A549 (cell line): ENCODE measurements around the gene AFF1. TPM values are rescaled to one million over a fixed set of nuclear protein-coding genes. Genes with fewer than 3 reads are reported as not detected.

Experiments used
- ATAC-seq, 2 experiments: fragments of 200-7000 bp in 1 of 2; fragments of >200 bp in 1 of 2; cut with Nextera tagmentation in 1 of 2; cut with Tn5 transposase in 1 of 2; 3 replicates each; pipeline versions ENCODE4 v1.8.0 to v1.9.1; 2018 to 2020; ENCODE audit warnings: mild to moderate bottlenecking in 1 of 2, moderate library complexity in 1 of 2
- CTCF ChIA-PET: fragments of 300-600 bp; sonication (Branson Sonifier 250); formaldehyde crosslinking; extraction: SDS; loops from one replicate; lab custom pipeline; 2021; ENCODE audit warnings: antibody characterized with exemption, inconsistent platforms; lab: Yijun Ruan, JAX
- POLR2A ChIA-PET: fragments of 350-600 bp; formaldehyde crosslinking; extraction: SDS; loops from one replicate; lab custom pipeline; 2021; ENCODE audit warnings: antibody characterized with exemption, inconsistent platforms; lab: Yijun Ruan, JAX
- DNase-seq, 2 experiments: peaks; one replicate each; pipeline versions ENCODE4 v3.0.0 to v3.0.0-alpha.2; 2011 to 2016; ENCODE audit warnings: low read depth in 1 of 2, low spot score in 1 of 2
- FAIRE-seq: peaks from 2 replicates; lab custom pipeline; 2011; peaks lifted over from hg19 to GRCh38; lab: Jason Lieb, UNC
- H3K27ac ChIP-seq, 2 experiments: fragments of >200 bp; sonication (Bioruptor Twin); formaldehyde crosslinking; 3 replicates each; pipeline ENCODE4 v1.5.1; 2016 to 2017
- H3K4me1 ChIP-seq: fragments of >200 bp; sonication (Bioruptor Twin); formaldehyde crosslinking; 3 replicates; pipeline ENCODE4 v1.6.1; 2016
- H3K4me2 ChIP-seq: fragments of >200 bp; sonication (Bioruptor Twin); formaldehyde crosslinking; 3 replicates; pipeline ENCODE4 v1.6.1; 2016
- H3K4me3 ChIP-seq: fragments of >200 bp; sonication (Bioruptor Twin); formaldehyde crosslinking; 3 replicates; pipeline ENCODE4 v1.5.1; 2016
- H3K9me3 ChIP-seq: fragments of >200 bp; sonication (Bioruptor Twin); formaldehyde crosslinking; 3 replicates; pipeline ENCODE4 v1.6.1; 2016
- BHLHE40 ChIP-seq: IDR thresholded peaks from 2 replicates; pipeline ENCODE4 v1.6.1; 2012; ENCODE audit warnings: low read depth, low read length, inconsistent platforms
- CHD2 ChIP-seq: fragments of 150-350 bp; IDR thresholded peaks from 2 replicates; pipeline ENCODE4 v1.6.1; 2014; ENCODE audit warnings: low read length; ENCODE audit not compliant: partially characterized antibody
- FOSB ChIP-seq: fragments of 250-450 bp; sonication (Bioruptor Pico); IDR thresholded peaks from 2 replicates; pipeline ENCODE4 v1.5.0; 2020; ENCODE audit warnings: mild to moderate bottlenecking, moderate library complexity
- GATA3 ChIP-seq: IDR thresholded peaks from 2 replicates; pipeline ENCODE4 v1.6.1; 2012; ENCODE audit warnings: borderline replicate concordance
- KDM1A ChIP-seq: fragments of 200-600 bp; sonication (generic); IDR thresholded peaks from 2 replicates; pipeline ENCODE4 v1.6.1; 2016; ENCODE audit warnings: low read depth, mild to moderate bottlenecking
- NFE2L2 ChIP-seq: fragments of 150-350 bp; conservative IDR thresholded peaks from 2 replicates; pipeline ENCODE4 v1.6.1; 2014; ENCODE audit warnings: low read length
- RAD21 ChIP-seq, 2 experiments: fragments of >200 bp in 1 of 2; sonication (Bioruptor Twin) in 1 of 2; formaldehyde crosslinking in 1 of 2; IDR thresholded peaks in 1 of 2; conservative IDR thresholded peaks in 1 of 2; 2 replicates in 1 of 2; 3 replicates in 1 of 2; pipeline ENCODE4 v1.6.1; 2012 to 2018; ENCODE audit warnings: inconsistent platforms in 1 of 2
- RFX5 ChIP-seq: fragments of 450-650 bp; IDR thresholded peaks from 2 replicates; pipeline ENCODE4 v1.7.1; 2014; ENCODE audit warnings: antibody characterized with exemption, mild to moderate bottlenecking, moderate library complexity
- SMC3 ChIP-seq: fragments of >200 bp; sonication (Bioruptor Twin); formaldehyde crosslinking; IDR thresholded peaks from 3 replicates; pipeline ENCODE4 v1.6.1; 2018; ENCODE audit warnings: inconsistent platforms
- ZFP36 ChIP-seq: fragments of 450-650 bp; IDR thresholded peaks from 2 replicates; pipeline ENCODE4 v1.6.1; 2014; ENCODE audit warnings: borderline replicate concordance; ENCODE audit not compliant: partially characterized antibody
- WGBS: methylation state at CpG from one replicate; pipeline ENCODE4 v1.1.6; 2017; ENCODE audit errors: missing lambda C conversion rate; 5-methylcytosine and 5-hydroxymethylcytosine counted together
- polyA plus RNA-seq, 4 experiments: library from polyadenylated mRNA; depleted of rRNA in 3 of 4; stranded (reverse); fragments of >200 nt; fragmentation: RNase III in 1 of 4; extraction: RNeasy Plus Mini Kit Qiagen cat#74134 plus additional on column Dnase treatment in 1 of 4; gene quantifications; 2 replicates in 3 of 4; 3 replicates in 1 of 4; pipeline ENCODE4 v1.2.3, GENCODE V29; 2011 to 2017
- TF ChIP-seq, protein P1 (sequence below): fragments of 150-350 bp; IDR thresholded peaks from 2 replicates; pipeline ENCODE4 v1.6.1; 2014; ENCODE audit warnings: low read depth, mild to moderate bottlenecking, low read length
- TF ChIP-seq, protein P2 (sequence below): fragments of 200-600 bp; sonication (generic); IDR thresholded peaks from 2 replicates; pipeline ENCODE4 v1.6.1; 2016; ENCODE audit warnings: antibody characterized with exemption, mild to moderate bottlenecking, moderate library complexity
- TF ChIP-seq, protein P3 (sequence below): fragments of >200 bp; sonication (Bioruptor Twin); formaldehyde crosslinking; IDR thresholded peaks from 3 replicates; pipeline ENCODE4 v1.6.1; 2016
- TF ChIP-seq, protein P4 (sequence below): fragments of 250-450 bp; sonication (Bioruptor Pico); IDR thresholded peaks from 2 replicates; pipeline ENCODE4 v1.5.0; 2020; ENCODE audit warnings: low read depth, mild to moderate bottlenecking, moderate library complexity
- TF ChIP-seq, protein P5 (sequence below): IDR thresholded peaks from 2 replicates; pipeline ENCODE4 v1.6.1; 2012
- TF ChIP-seq, protein P6 (sequence below): fragments of 450-650 bp; IDR thresholded peaks from 2 replicates; pipeline ENCODE4 v1.6.1; 2014; ENCODE audit warnings: antibody characterized with exemption
- TF ChIP-seq, protein P7 (sequence below): fragments of >200 bp; sonication (Bioruptor Twin); formaldehyde crosslinking; IDR thresholded peaks from 3 replicates; pipeline ENCODE4 v1.5.1; 2016
- TF ChIP-seq, protein P8 (sequence below): IDR thresholded peaks from 2 replicates; pipeline ENCODE4 v1.6.1; 2012

Gene AFF1
- polyA plus RNA-seq, 2 of the 4 experiments (the other 2 are of a cell fraction) = 13.7 to 15.4 TPM

DNA sequence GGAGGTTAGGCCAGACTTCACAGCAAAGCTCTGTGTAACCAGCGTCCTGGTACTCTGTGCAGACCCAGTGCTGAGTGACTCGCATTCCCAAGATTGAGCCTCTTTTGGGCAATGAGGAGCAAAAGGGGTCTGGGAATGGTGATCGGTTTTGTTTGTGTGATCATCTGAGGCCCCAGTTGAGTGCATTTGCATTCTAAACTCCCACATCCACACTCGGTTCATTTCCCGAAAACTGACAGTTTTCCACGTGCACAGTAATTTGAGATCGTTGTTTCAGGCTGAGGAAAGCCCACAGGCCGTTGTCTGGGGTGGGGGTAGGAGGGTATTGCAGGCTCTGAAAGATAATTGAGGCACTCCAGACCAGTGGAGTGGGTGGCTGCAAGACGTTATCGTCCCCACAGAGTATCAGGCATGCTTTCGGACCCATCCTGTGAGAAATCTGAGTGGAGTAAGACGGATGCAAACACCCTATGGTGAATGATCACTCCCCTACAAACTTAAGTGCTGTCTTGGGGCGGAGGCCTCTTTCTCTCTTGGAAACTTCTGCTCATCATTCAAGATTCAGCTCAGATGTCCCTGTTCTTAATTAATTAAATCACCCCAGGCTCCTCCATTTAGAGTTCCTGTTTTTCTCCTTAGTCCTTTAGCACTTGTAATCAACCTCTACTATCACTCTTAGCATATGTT, 96.1 kb downstream of the AFF1 start:
- Histone ChIP-seq H3K4me2 (no peak overlapping the region), H3K27ac (peak overlapping the region in 1 of 2 experiments; percentile 36; a peak in 1 of 6 replicates), H3K4me3 (no peak overlapping the region), H3K4me1 (peaks cover 64% of the 10 kb centered on the region), H3K9me3 (no peaks in the 10 kb centered on the region)
- 91% methylated on average over 13 of the region's 13 CpGs for WGBS
- ChIA-PET POLR2A (no interaction called here), CTCF (interaction anchor here (1.2 kb wide), 1 partner anchor 13 kb away, joined by 4 read pairs; no protein-coding TSS in a partner anchor)
- FAIRE-seq (no peak), DNase-seq (no peak), ATAC-seq (no peak)
- no peak for TF ChIP-seq SMC3
- TF ChIP-seq, protein P1, sequence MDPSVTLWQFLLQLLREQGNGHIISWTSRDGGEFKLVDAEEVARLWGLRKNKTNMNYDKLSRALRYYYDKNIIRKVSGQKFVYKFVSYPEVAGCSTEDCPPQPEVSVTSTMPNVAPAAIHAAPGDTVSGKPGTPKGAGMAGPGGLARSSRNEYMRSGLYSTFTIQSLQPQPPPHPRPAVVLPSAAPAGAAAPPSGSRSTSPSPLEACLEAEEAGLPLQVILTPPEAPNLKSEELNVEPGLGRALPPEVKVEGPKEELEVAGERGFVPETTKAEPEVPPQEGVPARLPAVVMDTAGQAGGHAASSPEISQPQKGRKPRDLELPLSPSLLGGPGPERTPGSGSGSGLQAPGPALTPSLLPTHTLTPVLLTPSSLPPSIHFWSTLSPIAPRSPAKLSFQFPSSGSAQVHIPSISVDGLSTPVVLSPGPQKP = no peak
- TF ChIP-seq, protein P2, sequence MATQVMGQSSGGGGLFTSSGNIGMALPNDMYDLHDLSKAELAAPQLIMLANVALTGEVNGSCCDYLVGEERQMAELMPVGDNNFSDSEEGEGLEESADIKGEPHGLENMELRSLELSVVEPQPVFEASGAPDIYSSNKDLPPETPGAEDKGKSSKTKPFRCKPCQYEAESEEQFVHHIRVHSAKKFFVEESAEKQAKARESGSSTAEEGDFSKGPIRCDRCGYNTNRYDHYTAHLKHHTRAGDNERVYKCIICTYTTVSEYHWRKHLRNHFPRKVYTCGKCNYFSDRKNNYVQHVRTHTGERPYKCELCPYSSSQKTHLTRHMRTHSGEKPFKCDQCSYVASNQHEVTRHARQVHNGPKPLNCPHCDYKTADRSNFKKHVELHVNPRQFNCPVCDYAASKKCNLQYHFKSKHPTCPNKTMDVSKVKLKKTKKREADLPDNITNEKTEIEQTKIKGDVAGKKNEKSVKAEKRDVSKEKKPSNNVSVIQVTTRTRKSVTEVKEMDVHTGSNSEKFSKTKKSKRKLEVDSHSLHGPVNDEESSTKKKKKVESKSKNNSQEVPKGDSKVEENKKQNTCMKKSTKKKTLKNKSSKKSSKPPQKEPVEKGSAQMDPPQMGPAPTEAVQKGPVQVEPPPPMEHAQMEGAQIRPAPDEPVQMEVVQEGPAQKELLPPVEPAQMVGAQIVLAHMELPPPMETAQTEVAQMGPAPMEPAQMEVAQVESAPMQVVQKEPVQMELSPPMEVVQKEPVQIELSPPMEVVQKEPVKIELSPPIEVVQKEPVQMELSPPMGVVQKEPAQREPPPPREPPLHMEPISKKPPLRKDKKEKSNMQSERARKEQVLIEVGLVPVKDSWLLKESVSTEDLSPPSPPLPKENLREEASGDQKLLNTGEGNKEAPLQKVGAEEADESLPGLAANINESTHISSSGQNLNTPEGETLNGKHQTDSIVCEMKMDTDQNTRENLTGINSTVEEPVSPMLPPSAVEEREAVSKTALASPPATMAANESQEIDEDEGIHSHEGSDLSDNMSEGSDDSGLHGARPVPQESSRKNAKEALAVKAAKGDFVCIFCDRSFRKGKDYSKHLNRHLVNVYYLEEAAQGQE = no peak
- no peak for TF ChIP-seq BHLHE40
- TF ChIP-seq, protein P3, sequence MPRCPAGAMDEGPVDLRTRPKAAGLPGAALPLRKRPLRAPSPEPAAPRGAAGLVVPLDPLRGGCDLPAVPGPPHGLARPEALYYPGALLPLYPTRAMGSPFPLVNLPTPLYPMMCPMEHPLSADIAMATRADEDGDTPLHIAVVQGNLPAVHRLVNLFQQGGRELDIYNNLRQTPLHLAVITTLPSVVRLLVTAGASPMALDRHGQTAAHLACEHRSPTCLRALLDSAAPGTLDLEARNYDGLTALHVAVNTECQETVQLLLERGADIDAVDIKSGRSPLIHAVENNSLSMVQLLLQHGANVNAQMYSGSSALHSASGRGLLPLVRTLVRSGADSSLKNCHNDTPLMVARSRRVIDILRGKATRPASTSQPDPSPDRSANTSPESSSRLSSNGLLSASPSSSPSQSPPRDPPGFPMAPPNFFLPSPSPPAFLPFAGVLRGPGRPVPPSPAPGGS = no peak
- no peak for TF ChIP-seq ZFP36
- TF ChIP-seq, protein P4, sequence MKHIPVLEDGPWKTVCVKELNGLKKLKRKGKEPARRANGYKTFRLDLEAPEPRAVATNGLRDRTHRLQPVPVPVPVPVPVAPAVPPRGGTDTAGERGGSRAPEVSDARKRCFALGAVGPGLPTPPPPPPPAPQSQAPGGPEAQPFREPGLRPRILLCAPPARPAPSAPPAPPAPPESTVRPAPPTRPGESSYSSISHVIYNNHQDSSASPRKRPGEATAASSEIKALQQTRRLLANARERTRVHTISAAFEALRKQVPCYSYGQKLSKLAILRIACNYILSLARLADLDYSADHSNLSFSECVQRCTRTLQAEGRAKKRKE = no peak
- TF ChIP-seq, protein P5, sequence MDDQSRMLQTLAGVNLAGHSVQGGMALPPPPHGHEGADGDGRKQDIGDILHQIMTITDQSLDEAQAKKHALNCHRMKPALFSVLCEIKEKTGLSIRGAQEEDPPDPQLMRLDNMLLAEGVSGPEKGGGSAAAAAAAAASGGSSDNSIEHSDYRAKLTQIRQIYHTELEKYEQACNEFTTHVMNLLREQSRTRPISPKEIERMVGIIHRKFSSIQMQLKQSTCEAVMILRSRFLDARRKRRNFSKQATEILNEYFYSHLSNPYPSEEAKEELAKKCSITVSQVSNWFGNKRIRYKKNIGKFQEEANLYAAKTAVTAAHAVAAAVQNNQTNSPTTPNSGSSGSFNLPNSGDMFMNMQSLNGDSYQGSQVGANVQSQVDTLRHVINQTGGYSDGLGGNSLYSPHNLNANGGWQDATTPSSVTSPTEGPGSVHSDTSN = no peak
- TF ChIP-seq, protein P6, sequence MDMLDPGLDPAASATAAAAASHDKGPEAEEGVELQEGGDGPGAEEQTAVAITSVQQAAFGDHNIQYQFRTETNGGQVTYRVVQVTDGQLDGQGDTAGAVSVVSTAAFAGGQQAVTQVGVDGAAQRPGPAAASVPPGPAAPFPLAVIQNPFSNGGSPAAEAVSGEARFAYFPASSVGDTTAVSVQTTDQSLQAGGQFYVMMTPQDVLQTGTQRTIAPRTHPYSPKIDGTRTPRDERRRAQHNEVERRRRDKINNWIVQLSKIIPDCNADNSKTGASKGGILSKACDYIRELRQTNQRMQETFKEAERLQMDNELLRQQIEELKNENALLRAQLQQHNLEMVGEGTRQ = no peak
- no peak for TF ChIP-seq NFE2L2
- TF ChIP-seq RFX5 = no peak
- no peak for TF ChIP-seq CHD2
- TF ChIP-seq GATA3 = no peak

DNA sequence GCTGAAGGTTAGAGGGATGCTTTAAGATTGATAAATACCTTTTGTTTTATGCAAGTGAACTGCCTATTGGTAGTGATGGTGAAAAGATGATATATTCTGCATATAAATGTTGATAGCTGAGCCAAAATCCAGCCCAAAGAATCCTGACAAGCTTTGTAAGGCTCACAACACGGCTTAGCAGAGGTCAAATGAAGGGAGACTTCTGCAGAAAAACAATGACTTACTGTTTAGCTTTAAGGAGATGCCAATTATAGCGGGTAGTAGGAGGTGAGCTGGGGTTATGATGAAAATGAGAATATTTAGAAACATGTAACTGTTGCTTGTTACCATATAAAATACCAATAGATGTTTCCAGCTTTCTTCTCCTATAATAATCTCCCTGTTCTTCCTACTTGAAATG, 97.1 kb downstream of the AFF1 start:
- no peak overlapping the region for H3K4me3 ChIP-seq
- WGBS = 67% methylated on average over 2 of the region's 2 CpGs
- ChIA-PET POLR2A (no interaction called here), CTCF (no interaction called here)
- no peak for DNase-seq
- ATAC-seq = no peak
- H3K4me2 ChIP-seq = peak overlapping the region; percentile 10; the same call in 1 of the 3 replicates
- no peak overlapping the region for H3K27ac ChIP-seq
- peaks cover 63% of the 10 kb centered on the region for H3K4me1 ChIP-seq
- no peak for FAIRE-seq
- H3K9me3 ChIP-seq = no peaks in the 10 kb centered on the region
- TF ChIP-seq, protein P7, sequence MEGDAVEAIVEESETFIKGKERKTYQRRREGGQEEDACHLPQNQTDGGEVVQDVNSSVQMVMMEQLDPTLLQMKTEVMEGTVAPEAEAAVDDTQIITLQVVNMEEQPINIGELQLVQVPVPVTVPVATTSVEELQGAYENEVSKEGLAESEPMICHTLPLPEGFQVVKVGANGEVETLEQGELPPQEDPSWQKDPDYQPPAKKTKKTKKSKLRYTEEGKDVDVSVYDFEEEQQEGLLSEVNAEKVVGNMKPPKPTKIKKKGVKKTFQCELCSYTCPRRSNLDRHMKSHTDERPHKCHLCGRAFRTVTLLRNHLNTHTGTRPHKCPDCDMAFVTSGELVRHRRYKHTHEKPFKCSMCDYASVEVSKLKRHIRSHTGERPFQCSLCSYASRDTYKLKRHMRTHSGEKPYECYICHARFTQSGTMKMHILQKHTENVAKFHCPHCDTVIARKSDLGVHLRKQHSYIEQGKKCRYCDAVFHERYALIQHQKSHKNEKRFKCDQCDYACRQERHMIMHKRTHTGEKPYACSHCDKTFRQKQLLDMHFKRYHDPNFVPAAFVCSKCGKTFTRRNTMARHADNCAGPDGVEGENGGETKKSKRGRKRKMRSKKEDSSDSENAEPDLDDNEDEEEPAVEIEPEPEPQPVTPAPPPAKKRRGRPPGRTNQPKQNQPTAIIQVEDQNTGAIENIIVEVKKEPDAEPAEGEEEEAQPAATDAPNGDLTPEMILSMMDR = no peak
- TF ChIP-seq KDM1A = no peak
- TF ChIP-seq, protein P8, sequence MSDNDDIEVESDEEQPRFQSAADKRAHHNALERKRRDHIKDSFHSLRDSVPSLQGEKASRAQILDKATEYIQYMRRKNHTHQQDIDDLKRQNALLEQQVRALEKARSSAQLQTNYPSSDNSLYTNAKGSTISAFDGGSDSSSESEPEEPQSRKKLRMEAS = no peak
- no peak for TF ChIP-seq RAD21 (conservative IDR thresholded peaks at IDR 0.05 in 1 of 2, IDR thresholded peaks at IDR 0.05 in 1 of 2)
- no peak for TF ChIP-seq FOSB
- TF ChIP-seq, all 56 proteins: peak for 0
